Smooth muscle cell (in vitro differentiated cells): ENCODE measurements around the gene STT3B. TPM values are rescaled to one million over a fixed set of nuclear protein-coding genes. Genes with fewer than 3 reads are reported as not detected.

ENCODE experiments used
- DNase-seq: peaks from one replicate; lab custom pipeline; 2025; ENCODE audit not compliant: unreplicated experiment; lab: John Stamatoyannopoulos, UW
- H2AFZ ChIP-seq: fragments of 200-600 bp; sonication (generic); 2 replicates; pipeline ENCODE4 v1.6.0; 2016; ENCODE audit warnings: antibody characterized with exemption, low read depth, mild to moderate bottlenecking
- H3F3A ChIP-seq: fragments of 200-600 bp; sonication (generic); 2 replicates; pipeline ENCODE4 v1.6.0; 2017; ENCODE audit warnings: antibody characterized with exemption, low read depth
- H3K27ac ChIP-seq: fragments of 200-600 bp; sonication (generic); 2 replicates; pipeline ENCODE4 v1.5.1; 2016; ENCODE audit warnings: low read depth, mild to moderate bottlenecking
- H3K27me3 ChIP-seq: fragments of 200-600 bp; sonication (generic); 2 replicates; pipeline ENCODE4 v1.6.1; 2016; ENCODE audit warnings: low read depth, mild to moderate bottlenecking
- H3K36me3 ChIP-seq: fragments of 200-600 bp; sonication (generic); 2 replicates; pipeline ENCODE4 v1.5.1; 2016; ENCODE audit warnings: low read depth
- H3K4me1 ChIP-seq: fragments of 200-600 bp; sonication (generic); 2 replicates; pipeline ENCODE4 v1.5.1; 2016; ENCODE audit warnings: low read depth
- H3K4me2 ChIP-seq: fragments of 200-600 bp; sonication (generic); 2 replicates; pipeline ENCODE4 v1.6.0; 2016; ENCODE audit warnings: mild to moderate bottlenecking
- H3K4me3 ChIP-seq: fragments of 200-600 bp; sonication (generic); 2 replicates; pipeline ENCODE4 v1.5.1; 2016; ENCODE audit warnings: mild to moderate bottlenecking
- H3K79me2 ChIP-seq: fragments of 200-600 bp; sonication (generic); 2 replicates; pipeline ENCODE4 v1.6.0; 2016; ENCODE audit warnings: low read depth, mild to moderate bottlenecking
- H3K9ac ChIP-seq: fragments of 200-600 bp; sonication (generic); 2 replicates; pipeline ENCODE4 v1.6.0; 2016; ENCODE audit warnings: low read depth
- H3K9me3 ChIP-seq: fragments of 200-600 bp; sonication (generic); replicated peaks from 2 replicates; pipeline ENCODE4 v1.5.1; 2016; ENCODE audit warnings: low read depth
- H4K20me1 ChIP-seq: fragments of 200-600 bp; sonication (generic); 2 replicates; pipeline ENCODE4 v1.6.0; 2016; ENCODE audit warnings: low read depth
- whole genome bisulfite sequencing: methylation state at CpG from one replicate; pipeline ENCODE4 v1.1.7; 2016; ENCODE audit warnings: low lambda C conversion rate; 5-methylcytosine and 5-hydroxymethylcytosine counted together
- polyA plus RNA-seq: library from polyadenylated mRNA; unstranded; fragments of >200 nt; fragmentation: Nextera tagmentation; extraction: Ambion mirVana; gene quantifications from 2 replicates; pipeline ENCODE4 v1.2.1, GENCODE V29; 2016
- total RNA-seq: library from RNA; depleted of rRNA; stranded (reverse); fragments of >200 nt; gene quantifications from 2 replicates; pipeline ENCODE4 v1.2.3, GENCODE V29; 2014
- TF ChIP-seq, protein P1 (sequence below): fragments of 200-600 bp; sonication (generic); IDR thresholded peaks from 2 replicates; pipeline ENCODE4 v1.5.1; 2017; ENCODE audit warnings: borderline replicate concordance, mild to moderate bottlenecking, antibody characterized with exemption; ENCODE audit not compliant: insufficient read depth, poor library complexity, severe bottlenecking

Gene STT3B
- total and polyA plus RNA-seq, 2 experiments from 2014 or later: 79.1 to 191 TPM

DNA sequence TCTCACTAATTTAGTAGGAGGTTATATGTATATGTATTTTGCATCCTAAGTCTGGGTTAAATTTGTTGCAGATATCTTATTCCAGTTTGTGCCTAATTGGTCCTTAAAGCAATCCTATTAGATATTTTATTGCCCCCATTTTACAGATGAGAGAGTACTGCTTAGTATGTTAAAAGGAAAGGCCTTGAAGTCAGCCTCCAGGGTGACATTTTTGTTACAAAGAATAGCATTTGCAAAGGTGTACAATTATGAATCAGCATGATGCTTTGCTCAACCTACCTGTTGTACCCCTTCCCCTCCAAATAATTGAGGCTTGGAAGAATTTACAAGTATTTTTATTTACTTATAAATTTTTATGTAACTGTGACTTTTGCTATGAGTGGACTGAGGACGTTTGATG lies 14.0 kb downstream of the STT3B start:
- Histone ChIP-seq H3K27me3 (no peaks in the 10 kb centered on the region), H3K36me3 (no peaks in the 10 kb centered on the region), H3K4me1 (peaks cover 9% of the 10 kb centered on the region), H3K79me2 (peaks cover 98% of the 10 kb centered on the region), H3K27ac (peak overlapping the region; percentile 35), H3K9me3 (no peaks in the 10 kb centered on the region), H3K9ac (no peak overlapping the region), H2AFZ (no peak overlapping the region), H3F3A (peaks cover 7% of the 10 kb centered on the region), H4K20me1 (peaks cover 100% of the 10 kb centered on the region), H3K4me3 (no peak overlapping the region), H3K4me2 (no peak overlapping the region)
- TF ChIP-seq, protein P1, sequence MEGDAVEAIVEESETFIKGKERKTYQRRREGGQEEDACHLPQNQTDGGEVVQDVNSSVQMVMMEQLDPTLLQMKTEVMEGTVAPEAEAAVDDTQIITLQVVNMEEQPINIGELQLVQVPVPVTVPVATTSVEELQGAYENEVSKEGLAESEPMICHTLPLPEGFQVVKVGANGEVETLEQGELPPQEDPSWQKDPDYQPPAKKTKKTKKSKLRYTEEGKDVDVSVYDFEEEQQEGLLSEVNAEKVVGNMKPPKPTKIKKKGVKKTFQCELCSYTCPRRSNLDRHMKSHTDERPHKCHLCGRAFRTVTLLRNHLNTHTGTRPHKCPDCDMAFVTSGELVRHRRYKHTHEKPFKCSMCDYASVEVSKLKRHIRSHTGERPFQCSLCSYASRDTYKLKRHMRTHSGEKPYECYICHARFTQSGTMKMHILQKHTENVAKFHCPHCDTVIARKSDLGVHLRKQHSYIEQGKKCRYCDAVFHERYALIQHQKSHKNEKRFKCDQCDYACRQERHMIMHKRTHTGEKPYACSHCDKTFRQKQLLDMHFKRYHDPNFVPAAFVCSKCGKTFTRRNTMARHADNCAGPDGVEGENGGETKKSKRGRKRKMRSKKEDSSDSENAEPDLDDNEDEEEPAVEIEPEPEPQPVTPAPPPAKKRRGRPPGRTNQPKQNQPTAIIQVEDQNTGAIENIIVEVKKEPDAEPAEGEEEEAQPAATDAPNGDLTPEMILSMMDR: no peak
- DNase-seq: no peak
- WGBS: 94% methylated on average over 1 of the region's 1 CpG

DNA sequence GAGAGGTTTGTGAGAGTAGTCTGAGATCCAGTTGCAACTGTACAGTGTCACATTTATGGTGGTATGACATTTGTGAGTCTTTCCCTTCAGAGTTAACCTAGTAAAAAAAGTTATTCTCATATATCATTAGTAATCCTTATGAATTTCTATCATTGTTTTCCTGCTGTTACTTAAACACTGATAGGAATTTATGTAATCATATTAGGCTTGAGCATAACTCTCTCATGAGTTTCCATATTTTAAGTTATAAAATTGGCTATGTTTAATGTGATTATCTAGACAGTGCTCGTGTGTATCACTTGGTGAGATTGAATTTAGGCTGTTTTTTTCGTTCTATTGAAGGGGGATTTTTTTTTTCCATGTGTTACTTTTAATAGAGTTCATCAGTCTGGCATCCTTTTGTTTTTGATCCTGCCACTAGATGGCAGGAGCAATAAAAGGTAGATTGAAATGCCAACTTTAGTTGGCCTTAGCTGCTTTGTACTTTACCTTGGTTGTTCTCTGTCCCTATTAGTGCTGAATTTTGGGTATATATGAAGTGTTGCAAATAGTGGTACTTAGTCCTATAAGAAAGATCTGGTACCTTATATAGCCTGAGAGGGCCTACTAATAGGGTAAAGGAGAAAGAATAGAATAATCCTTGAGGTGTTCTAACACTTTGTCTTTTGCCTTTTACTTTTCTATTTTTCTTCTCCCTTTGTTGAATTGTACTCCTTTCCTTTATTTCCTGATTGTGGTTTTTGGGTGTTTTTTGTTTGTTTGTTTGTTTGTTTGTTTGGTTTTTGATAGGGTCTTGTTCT lies 17.9 kb downstream of the STT3B start:
- DNase-seq: no peak

DNA sequence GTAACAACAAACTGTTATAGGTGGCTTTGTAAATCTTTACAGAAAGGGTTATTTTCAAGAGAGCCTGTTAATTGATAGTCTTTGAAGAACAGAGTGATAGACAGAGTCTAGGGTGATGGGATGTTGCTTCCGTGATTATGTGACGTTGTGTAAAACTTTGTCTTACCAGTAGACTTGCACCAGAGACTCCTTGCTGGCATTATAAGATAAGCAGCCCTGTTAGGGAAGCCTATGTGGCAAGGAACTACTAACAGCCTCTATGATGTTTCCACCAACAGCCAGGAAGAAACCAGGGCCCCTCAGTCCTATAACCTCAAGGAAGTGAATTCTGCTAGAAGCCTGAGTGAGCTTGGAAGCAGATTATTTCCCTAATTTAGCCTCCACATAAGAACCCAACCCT lies 18.9 kb downstream of the STT3B start:
- Histone ChIP-seq H3K9ac (no peak overlapping the region), H4K20me1 (peaks cover 95% of the 10 kb centered on the region), H3K4me2 (no peak overlapping the region), H3K79me2 (peaks cover 98% of the 10 kb centered on the region), H3K4me3 (no peak overlapping the region), H3K9me3 (no peaks in the 10 kb centered on the region), H3K27ac (no peak overlapping the region), H2AFZ (no peak overlapping the region), H3K27me3 (no peaks in the 10 kb centered on the region), H3F3A (no peaks in the 10 kb centered on the region), H3K4me1 (no peaks in the 10 kb centered on the region), H3K36me3 (no peaks in the 10 kb centered on the region)
- no peak for DNase-seq
- WGBS: 92% methylated on average over 2 of the region's 2 CpGs
- TF ChIP-seq, protein P1: no peak

More for the DNA sequence above, 17.9 kb downstream of the STT3B start:
- peaks cover 96% of the 10 kb centered on the region for H4K20me1 ChIP-seq
- H3K27ac ChIP-seq: no peak overlapping the region
- TF ChIP-seq, protein P1: peak; percentile 64
- no peak overlapping the region for H3K4me2 ChIP-seq
- no peaks in the 10 kb centered on the region for H3F3A ChIP-seq
- no peak overlapping the region for H3K4me3 ChIP-seq
- H2AFZ ChIP-seq: no peak overlapping the region
- H3K4me1 ChIP-seq: no peaks in the 10 kb centered on the region
- peaks cover 98% of the 10 kb centered on the region for H3K79me2 ChIP-seq
- no peak overlapping the region for H3K9ac ChIP-seq
- no peaks in the 10 kb centered on the region for H3K9me3 ChIP-seq
- H3K27me3 ChIP-seq: no peaks in the 10 kb centered on the region
- H3K36me3 ChIP-seq: no peaks in the 10 kb centered on the region
- 46% methylated on average over 2 of the region's 2 CpGs for WGBS

DNA sequence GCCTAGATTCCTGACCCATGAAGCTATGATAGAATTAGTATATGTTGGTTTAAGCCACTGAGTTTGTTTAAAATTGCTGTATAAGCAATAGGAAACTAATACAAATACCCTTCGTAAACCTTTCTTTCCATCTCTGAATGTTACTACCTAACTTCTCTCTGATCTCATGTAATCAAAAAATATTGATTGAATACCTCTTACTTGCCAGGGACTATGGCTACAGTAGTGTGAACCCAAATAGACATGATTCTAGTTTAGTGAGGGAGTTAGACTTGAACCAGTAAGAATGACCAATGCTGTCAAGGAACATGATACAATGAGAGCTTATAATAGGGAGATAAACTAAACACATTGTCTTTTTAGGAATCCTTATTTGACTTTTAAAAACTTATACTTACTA lies 19.4 kb downstream of the STT3B start:
- Histone ChIP-seq H3K4me3 (no peak overlapping the region), H3K27me3 (no peaks in the 10 kb centered on the region), H3K9ac (no peak overlapping the region), H3K4me1 (no peaks in the 10 kb centered on the region), H3K36me3 (no peaks in the 10 kb centered on the region), H4K20me1 (peaks cover 95% of the 10 kb centered on the region), H3K4me2 (no peak overlapping the region), H2AFZ (no peak overlapping the region), H3K27ac (no peak overlapping the region), H3F3A (no peaks in the 10 kb centered on the region), H3K9me3 (no peaks in the 10 kb centered on the region), H3K79me2 (peaks cover 98% of the 10 kb centered on the region)
- TF ChIP-seq, protein P1: no peak
- 100% methylated on average over 1 of the region's 1 CpG for WGBS
- DNase-seq: no peak
